GM18508 (cell line): Measurements from ENCODE around the gene PTPRD.

Source experiments
- ATAC-seq: cut with Tn5 transposase; IDR thresholded peaks from one replicate; pipeline ENCODE4 v1.9.1; 2021; ENCODE audit warnings: moderate number of reproducible peaks; ENCODE audit not compliant: insufficient read depth, unreplicated experiment

The PTPRD gene

DNA sequence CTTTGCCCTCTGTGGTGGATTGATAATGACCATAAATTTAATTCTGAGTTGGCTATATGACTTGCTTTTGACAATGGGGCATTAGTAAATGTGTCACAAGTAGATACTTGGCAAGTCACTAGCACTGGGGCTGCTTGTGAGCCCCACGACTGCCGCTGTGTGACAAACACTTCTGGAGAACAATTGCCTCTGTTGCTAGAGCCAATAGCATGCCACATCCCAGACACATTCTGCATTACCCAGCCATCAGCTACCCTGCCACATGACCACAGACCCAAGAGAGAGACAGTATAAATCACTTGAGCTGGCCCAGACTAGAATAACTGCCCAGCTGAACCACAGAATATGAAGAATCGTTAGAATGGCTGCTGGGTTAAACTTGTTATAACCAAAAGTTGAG is 2060.1 kb downstream of the PTPRD start:
- ATAC-seq: no peak

DNA sequence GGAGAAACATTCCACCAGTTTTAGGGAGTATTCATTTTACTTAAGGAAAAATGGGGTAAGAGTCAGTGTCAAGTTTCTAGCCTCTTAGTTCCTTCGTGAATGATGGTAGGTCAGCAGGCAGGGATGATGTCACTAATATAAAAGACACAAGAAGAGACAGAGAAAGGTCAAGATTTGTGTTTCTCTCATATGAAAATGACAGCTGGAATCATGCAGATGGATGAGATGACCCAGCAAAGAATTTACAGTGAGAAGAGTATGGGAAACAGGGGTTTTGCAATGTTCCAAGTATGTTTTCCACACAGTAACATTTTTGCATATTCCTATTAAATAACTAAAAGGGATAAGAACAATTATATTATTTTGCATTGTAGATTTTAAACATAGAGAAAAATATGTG is 2063.6 kb downstream of the PTPRD start:
- ATAC-seq: no peak

DNA sequence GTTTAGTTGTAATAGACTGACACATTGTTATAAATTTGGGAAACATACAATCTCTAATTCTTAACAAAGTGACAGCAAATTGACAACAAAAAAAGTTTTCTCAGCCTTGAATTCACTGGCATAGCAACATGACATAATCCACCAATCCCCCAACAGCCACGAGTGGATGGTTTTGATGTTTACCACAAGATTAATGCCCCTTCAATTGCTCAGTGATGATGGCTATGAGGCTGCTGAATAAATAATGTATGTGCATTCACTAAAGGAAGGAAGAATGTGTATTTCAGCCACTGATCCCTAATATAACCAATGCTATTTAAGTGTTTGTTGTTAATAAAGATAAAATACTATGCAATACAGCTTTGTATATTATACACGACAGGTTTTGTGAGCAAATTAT is 2069.6 kb downstream of the PTPRD start:
- ATAC-seq: no peak

DNA sequence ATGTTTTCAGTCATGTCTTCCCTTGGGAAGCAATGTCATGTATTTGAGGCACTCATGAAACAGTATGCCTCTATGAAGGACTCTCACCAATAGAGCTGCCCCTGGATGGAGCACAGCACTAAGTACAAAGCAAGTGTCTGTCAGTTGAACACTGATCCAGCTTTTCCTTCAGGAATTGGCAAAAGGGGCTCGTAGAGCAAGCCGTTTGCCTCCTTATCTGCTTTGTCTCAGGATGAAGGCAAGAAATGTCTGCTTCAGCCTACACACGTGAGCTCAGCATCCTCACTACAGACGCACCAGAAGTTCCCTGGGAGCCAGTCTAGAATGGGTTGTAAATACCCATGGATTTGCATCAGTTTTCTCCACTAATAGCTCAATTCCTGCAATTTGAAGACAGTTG is 2070.3 kb downstream of the PTPRD start:
- ATAC-seq: no peak

DNA sequence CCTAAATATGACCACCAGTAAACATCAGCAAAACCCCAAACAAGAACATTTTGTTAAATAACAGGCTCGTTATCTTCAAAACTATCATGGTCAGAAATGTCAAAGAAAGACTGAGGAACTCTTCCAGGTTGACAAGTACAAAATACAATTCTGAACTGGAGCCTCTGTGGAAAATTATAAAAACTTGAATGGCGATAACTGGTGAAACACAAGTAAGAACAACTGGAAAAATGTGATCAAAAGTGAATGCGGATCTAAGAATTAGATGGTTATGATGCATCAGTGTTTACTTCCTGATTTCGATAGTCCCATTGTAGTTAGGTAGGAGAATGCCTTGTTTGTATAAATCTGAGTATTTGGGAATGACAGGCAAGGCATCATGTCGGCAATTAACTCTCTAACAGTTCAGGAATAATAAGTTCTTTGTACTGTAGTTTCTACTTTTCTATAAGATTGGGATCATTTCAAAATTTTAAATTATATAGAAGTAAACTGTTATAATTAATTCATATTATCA is 2073.1 kb downstream of the PTPRD start:
- no peak for ATAC-seq

DNA sequence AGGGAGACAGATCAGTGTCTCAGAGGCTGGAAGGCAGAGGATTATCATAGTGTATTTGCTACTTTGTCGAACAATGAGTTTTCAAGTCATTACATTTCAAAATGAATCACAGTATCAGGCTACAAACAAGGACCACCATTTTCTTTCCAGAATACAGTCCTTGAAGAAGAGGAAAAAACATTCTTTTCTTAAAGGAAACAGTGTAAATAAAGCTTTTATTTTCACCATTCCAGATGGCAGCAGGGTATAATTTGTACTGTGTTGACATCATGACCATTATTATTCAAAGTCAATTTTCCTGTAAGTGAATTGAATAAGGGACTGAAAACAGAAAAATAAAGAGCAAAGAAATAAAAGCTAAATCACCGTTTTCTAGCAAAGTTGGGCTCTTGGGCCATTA is 2076.0 kb downstream of the PTPRD start:
- ATAC-seq: no peak

DNA sequence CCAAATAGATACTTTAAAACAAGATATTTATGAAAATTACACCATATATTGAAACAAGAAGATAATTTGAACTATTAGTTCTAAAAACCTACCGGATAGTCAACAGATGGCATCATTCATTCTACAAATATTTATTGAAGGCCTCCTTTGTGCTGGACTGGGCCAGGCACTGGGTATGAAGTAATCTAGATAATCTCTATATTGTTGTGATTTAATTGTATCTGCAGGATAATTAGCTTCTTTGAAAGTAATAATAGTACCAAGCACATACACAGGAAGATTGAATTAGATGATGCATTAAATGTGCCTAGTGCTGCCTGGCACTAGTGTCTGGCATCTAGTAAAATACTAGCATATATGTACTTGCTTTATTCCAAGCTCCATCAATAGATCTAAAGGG is 2078.0 kb downstream of the PTPRD start:
- no peak for ATAC-seq

DNA sequence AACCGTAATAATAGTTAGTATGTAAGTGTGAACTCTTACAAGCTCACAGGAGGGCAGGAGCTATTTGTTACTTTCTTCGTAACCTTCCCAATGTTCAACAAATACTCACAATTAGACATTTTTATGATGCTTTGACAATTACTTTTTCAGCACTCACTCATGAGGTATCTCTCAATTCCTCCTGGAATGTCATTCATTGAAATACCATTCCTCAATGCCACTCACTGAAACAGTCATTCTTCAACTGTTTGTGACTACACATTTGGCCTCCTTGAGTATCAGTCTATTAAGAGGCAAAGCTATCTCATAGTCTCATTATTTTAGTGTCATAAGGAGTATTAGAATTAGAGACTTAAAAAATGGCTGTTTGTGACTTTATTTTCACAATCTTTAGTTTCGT is 2079.1 kb downstream of the PTPRD start:
- no peak for ATAC-seq

DNA sequence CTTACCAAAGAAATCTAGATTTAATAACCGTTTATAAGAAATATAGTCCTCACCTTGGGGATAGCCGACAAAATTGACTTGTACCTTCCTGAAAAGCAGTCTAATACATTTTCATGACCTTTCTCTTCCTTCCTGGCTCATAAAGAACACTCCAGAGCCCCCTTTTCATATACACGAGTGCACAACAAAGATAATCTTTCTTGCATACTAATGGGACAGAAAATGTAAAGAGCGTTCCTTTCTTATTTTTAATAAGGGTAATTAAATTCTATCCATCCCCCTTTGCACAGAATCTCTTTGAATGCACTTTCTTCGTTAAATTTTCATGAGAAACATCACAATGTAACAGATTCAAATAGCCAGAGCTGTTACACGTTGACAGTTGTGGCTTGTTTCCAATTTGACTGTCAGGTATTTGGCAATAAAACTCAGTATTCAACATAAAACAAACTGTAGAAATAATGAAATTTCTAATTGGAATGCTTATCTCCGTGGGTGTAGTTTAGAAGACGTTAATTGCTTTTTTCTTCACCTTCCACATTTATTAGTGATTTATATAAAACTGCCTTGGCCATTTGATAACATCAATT is 2080.9 kb downstream of the PTPRD start:
- ATAC-seq: no peak

DNA sequence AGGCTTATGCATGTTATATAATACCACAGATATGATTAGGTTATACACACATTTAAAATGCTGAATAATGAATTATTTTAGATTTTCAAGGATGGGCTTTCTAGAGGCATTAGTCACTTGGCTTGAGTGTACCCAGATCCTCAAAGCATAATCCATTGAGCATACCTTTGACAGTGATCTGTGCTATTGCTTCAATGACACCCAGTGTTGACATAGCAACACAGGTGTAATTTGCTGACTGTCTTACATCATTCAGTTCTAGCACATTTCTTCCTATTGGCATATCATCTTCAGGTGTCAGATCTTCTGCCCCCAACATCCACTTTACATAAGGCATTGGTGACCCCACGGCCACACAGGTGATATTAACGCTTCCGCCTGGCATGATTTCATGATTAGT is 2091.7 kb downstream of the PTPRD start:
- no peak for ATAC-seq

DNA sequence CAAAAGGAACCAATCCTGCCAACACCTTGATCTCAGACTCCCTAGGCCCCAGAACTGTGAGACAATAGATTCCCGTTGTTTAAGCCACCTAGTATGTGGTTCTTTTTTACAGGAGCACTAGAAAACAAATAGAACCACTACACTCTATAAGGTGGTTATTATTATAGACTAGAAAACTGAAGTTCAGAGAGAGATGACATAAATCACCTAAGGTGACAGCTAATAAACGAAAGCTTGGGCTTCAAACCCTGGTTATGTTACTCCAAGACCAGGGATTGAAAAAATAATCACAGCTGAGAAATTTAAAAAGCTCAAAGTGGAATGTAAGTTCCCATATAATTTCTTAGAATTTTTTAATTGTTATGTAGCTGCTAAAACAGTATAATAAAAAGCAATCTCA is 2097.1 kb downstream of the PTPRD start:
- no peak for ATAC-seq

DNA sequence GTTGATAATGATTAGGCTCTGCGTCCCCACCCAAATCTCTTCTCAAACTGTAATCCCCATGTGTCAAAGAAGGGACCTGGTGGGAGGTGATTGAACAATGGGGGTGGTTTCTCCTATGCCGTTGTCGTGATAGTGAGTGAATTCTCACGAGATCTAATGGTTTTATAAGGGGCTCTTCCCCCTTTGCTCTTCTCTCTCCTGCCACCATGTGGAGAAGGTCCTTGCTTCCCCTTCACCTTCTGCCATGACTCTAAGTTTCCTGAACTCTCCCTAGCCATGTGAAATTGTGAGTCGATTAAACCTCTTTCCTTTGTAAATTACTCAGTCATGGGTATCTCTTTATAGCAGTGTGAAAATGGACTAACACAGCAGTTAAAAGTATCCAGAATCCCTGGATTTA is 2098.0 kb downstream of the PTPRD start:
- no peak for ATAC-seq

DNA sequence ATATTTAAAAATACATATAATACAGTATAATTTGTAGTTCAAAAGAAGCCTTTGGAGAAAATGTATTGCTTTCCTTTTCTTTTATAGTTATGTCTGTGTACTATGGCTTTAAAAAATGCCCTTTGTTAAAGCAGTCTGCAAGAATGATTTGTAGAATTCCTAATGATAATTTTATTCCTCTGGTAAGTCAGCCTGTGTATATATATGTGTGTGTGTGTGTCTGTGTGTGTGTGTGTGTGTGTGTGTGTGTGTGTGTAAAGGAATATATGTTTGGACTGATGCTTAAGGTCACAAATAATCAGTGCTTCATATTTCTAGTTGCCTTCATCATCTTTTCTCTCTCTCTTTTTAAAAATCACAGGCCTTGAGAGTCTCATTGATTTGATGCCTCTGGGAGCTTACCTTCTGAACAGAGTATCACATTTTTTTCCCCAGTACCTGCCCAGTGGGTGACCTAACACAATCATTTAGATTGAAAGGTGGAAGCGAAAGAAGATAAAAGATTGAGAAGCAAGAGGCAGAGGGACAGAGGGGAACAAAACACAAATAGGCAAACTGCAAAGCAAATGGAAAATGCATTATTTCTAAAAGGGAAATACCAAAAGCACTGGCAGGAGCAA is 2104.0 kb downstream of the PTPRD start:
- no peak for ATAC-seq

DNA sequence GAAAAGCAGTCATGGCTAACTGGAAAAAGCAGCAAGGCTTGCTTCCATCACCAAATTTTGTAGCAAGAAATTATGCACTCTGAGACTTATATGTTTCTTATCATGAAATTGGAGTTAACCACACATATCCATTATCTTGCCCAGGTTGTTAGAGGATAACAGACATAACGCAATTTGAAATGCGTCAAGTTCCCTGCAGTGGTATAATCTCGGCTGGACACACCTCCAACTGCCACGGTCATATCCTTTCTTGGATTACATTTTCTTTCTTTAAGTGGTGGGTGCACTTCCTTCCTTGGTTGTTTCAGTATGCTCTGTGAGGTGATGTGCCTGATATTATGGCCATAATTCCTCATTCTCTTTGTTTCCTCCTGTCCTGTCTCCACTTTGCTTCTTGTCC is 2118.2 kb downstream of the PTPRD start:
- no peak for ATAC-seq

DNA sequence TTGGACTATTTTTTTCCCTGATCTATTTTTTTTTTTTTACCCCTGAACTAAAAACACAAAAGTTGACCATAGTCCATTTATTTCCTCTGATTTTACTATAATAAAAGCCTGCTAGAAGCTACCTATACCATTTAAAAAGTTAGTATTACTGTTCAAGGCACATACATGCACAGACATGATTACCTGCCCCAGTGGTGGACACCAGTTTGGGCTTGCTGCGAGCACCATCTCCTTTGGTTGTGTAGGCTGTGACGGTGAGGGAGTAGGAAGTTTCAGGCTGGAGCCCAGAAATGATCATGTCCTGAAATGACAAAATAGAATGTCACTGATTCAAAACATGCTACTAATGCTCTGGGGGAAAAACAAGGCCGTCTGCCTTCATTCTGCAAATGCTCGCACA is 2120.1 kb downstream of the PTPRD start:
- ATAC-seq: no peak

DNA sequence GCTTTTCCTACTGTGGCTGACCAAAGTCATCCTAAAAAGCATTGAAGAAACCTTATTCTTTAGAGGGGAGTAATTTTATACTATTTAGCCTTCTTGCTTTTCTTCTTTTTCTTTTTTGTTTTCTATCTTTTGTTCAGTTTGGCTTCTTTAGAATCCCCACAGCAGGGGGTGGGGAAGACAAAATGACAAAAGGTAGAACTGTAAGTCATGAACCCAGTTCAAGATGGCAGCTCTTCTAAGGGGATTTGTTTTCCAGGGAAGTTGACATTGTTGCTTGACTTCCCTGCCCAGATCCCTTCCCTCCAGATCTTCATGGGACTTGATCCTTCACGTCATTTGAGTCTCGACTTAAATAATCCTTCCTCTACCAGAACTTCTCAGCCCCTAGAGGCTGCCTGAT is 2120.8 kb downstream of the PTPRD start:
- ATAC-seq: no peak

DNA sequence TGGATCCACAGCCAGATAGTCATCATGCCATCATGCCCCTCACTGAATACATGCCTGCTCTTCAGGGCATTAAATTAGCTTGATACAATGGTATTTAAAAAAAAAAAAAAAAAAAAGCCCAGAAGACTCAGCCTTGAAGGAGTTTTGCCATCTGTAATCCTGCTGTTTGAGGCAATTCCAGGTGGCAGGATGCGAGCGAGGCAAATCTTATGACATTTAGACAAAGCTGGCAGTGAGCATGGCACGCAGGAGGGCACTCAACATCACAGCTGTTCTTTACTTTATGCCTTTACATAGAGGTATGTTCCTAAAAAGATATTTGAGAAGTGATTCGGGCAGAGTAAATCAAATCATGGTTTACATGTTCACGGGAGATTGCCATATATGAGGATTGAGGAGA is 2121.2 kb downstream of the PTPRD start:
- no peak for ATAC-seq

DNA sequence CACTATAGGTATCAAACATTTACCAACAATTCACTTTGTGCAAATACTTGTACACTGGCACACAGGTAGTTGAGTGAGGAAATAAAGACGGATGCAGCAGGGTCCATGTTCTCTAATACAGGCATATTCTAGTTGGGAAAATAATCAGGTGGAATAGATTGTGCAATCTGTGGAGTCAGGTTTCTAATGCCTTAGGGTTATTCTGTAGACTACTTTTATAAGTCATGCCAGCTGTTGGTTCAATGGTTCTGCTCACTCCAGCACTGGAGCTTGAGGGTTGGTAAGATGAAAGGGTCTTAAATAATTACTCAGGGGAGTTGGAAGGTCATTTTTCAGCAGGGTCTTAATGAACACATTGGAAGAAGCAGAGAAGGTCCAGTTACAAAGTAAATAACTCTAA is 2123.0 kb downstream of the PTPRD start:
- no peak for ATAC-seq

DNA sequence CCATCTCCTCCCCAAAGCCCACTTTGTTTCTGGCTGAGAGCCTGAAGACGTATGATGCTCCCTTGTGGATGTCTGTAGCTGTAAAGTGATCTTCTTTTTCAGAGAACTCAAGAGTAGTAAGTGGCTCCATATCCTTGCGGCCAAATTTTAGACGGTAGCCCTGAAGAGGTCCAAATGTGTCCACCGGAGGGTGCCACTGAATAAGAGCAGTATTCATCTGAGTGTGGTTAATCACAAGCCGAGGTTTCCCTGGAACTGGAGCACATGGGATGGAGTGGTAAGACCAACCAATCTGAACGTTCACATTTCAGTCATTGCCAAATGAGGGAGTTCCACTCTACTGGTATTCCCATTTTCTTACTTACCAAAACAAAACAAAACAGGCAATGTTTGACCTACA is 2126.7 kb downstream of the PTPRD start:
- ATAC-seq: no peak

DNA sequence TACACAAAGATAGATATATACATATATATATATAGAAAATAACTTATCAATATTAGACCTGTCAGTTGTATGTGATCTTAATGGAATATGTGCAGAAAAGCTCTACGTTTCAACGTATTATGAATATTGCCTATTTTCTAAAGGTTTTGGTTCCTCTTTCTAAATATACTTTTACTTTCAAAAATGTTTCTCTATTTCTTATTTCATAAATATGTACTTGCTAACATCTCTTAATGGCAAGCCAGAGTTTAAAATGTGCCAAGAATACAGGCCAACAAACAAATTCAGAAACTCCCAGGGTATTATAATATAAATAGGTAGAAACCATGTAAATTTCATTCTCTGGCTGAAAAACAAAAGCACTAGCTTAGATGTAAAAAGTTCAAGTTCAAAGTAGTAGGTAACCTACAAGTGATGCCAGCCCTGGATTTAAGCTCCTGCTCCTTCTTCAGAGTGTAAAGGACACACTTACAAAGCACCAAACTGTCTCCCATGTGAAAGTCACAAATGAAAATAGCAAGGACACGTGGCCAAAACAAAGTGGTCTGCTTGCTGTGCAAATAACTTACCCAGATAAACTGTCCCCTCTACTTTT is 2128.1 kb downstream of the PTPRD start:
- no peak for ATAC-seq

DNA sequence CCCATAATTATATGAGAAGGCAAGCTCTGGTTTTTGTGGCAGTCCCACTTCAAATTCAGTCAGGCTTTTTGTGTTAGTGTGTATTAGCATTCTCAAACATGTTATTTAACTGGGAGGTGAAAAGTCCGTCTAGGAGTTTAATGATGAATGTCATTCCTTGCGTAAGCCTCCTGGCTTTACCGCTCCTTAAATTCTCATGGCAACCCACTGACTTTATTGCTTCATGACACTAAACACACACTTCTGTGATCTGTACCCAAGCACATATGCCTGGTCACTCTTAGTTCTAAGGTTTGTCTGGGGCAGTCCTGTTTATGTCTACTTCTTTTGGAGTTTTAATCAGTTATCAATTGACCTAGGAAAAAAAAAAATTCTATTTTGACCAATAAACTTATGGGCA is 2135.4 kb downstream of the PTPRD start:
- no peak for ATAC-seq

DNA sequence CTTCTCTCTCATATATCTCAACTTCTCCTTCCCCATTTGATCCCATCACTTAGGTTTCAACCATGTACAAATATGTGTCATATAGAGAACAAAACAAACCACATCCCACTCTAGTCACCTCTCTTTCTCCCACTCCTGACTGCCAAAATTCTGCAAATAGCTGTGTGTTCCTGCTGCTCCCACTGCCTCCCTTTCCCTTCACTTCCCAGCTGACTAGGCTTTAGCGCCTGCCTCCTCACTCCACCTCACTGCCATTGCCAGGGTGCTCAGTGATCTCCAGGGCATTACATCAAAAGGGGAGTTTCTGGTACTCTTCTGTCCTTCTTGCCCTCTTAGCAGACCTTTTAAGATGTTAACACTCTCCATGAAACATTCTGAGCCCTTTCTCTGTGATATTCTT is 2137.9 kb downstream of the PTPRD start:
- no peak for ATAC-seq
